Measurements from ENCODE around the gene METTL8. TPM values are rescaled to one million over a fixed set of nuclear protein-coding genes. Genes with fewer than 3 reads are reported as not detected.
A peak's percentile ranks its signal among the peaks of the same experiment; 100 is the strongest.

METTL8 gene
- total and polyA plus RNA-seq, 2 of the 13 experiments (the other 11 are each of a cell fraction or from before 2014, with no cell fraction given) = 18.6 to 68.2 TPM

- TF ChIP-seq, protein P1, sequence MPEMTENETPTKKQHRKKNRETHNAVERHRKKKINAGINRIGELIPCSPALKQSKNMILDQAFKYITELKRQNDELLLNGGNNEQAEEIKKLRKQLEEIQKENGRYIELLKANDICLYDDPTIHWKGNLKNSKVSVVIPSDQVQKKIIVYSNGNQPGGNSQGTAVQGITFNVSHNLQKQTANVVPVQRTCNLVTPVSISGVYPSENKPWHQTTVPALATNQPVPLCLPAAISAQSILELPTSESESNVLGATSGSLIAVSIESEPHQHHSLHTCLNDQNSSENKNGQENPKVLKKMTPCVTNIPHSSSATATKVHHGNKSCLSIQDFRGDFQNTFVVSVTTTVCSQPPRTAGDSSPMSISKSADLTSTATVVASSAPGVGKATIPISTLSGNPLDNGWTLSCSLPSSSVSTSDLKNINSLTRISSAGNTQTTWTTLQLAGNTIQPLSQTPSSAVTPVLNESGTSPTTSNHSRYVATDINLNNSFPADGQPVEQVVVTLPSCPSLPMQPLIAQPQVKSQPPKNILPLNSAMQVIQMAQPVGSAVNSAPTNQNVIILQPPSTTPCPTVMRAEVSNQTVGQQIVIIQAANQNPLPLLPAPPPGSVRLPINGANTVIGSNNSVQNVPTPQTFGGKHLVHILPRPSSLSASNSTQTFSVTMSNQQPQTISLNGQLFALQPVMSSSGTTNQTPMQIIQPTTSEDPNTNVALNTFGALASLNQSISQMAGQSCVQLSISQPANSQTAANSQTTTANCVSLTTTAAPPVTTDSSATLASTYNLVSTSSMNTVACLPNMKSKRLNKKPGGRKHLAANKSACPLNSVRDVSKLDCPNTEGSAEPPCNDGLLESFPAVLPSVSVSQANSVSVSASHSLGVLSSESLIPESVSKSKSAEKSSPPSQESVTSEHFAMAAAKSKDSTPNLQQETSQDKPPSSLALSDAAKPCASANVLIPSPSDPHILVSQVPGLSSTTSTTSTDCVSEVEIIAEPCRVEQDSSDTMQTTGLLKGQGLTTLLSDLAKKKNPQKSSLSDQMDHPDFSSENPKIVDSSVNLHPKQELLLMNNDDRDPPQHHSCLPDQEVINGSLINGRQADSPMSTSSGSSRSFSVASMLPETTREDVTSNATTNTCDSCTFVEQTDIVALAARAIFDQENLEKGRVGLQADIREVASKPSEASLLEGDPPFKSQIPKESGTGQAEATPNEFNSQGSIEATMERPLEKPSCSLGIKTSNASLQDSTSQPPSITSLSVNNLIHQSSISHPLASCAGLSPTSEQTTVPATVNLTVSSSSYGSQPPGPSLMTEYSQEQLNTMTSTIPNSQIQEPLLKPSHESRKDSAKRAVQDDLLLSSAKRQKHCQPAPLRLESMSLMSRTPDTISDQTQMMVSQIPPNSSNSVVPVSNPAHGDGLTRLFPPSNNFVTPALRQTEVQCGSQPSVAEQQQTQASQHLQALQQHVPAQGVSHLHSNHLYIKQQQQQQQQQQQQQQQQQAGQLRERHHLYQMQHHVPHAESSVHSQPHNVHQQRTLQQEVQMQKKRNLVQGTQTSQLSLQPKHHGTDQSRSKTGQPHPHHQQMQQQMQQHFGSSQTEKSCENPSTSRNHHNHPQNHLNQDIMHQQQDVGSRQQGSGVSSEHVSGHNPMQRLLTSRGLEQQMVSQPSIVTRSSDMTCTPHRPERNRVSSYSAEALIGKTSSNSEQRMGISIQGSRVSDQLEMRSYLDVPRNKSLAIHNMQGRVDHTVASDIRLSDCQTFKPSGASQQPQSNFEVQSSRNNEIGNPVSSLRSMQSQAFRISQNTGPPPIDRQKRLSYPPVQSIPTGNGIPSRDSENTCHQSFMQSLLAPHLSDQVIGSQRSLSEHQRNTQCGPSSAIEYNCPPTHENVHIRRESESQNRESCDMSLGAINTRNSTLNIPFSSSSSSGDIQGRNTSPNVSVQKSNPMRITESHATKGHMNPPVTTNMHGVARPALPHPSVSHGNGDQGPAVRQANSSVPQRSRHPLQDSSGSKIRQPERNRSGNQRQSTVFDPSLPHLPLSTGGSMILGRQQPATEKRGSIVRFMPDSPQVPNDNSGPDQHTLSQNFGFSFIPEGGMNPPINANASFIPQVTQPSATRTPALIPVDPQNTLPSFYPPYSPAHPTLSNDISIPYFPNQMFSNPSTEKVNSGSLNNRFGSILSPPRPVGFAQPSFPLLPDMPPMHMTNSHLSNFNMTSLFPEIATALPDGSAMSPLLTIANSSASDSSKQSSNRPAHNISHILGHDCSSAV (CRISPR knock-in tag; IDR thresholded peaks at IDR 0.05; ENCODE audit: borderline replicate concordance) = no peak
- TF ChIP-seq ZSCAN31 (CRISPR knock-in tag; IDR thresholded peaks at IDR 0.05; ENCODE audit: low read depth) (no peak), ZNF839 (CRISPR knock-in tag; IDR thresholded peaks at IDR 0.05; ENCODE audit: borderline replicate concordance) (no peak), TCF12 (IDR thresholded peaks at IDR 0.05) (no peak), TCF12 (CRISPR knock-in tag; IDR thresholded peaks at IDR 0.05) (no peak), ZNF660 (CRISPR knock-in tag; IDR thresholded peaks at IDR 0.05; ENCODE audit: borderline replicate concordance, low read depth) (no peak), RARG (CRISPR knock-in tag; IDR thresholded peaks at IDR 0.05; ENCODE audit: low read depth) (no peak), SIN3A (IDR thresholded peaks at IDR 0.05; ENCODE audit: borderline replicate concordance, low read depth, low read length) (no peak), ZNF24 (IDR thresholded peaks at IDR 0.05) (peak; percentile 44; the same call in 1 of the 2 replicates), ZNF230 (CRISPR knock-in tag; IDR thresholded peaks at IDR 0.05) (no peak), ZFP37 (CRISPR knock-in tag; IDR thresholded peaks at IDR 0.05; ENCODE audit: borderline replicate concordance) (no peak), ELF1 (CRISPR knock-in tag; IDR thresholded peaks at IDR 0.05) (no peak; the same call in 1 of the 2 replicates), ZBTB20 (CRISPR knock-in tag; IDR thresholded peaks at IDR 0.05; ENCODE audit: borderline replicate concordance, low read depth) (no peak), SKI (IDR thresholded peaks at IDR 0.05; ENCODE audit: partially characterized antibody) (no peak), ZMYM2 (CRISPR knock-in tag; IDR thresholded peaks at IDR 0.05) (no peak), HNRNPH1 (optimal IDR thresholded peaks at IDR 0.05; ENCODE audit: low read depth, low read length) (no peak)
- TF ChIP-seq, protein P2, sequence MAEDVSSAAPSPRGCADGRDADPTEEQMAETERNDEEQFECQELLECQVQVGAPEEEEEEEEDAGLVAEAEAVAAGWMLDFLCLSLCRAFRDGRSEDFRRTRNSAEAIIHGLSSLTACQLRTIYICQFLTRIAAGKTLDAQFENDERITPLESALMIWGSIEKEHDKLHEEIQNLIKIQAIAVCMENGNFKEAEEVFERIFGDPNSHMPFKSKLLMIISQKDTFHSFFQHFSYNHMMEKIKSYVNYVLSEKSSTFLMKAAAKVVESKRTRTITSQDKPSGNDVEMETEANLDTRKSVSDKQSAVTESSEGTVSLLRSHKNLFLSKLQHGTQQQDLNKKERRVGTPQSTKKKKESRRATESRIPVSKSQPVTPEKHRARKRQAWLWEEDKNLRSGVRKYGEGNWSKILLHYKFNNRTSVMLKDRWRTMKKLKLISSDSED (CRISPR knock-in tag; IDR thresholded peaks at IDR 0.05) = no peak
- TF ChIP-seq, protein P3, sequence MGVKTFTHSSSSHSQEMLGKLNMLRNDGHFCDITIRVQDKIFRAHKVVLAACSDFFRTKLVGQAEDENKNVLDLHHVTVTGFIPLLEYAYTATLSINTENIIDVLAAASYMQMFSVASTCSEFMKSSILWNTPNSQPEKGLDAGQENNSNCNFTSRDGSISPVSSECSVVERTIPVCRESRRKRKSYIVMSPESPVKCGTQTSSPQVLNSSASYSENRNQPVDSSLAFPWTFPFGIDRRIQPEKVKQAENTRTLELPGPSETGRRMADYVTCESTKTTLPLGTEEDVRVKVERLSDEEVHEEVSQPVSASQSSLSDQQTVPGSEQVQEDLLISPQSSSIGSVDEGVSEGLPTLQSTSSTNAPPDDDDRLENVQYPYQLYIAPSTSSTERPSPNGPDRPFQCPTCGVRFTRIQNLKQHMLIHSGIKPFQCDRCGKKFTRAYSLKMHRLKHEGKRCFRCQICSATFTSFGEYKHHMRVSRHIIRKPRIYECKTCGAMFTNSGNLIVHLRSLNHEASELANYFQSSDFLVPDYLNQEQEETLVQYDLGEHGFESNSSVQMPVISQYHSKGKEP (CRISPR knock-in tag; IDR thresholded peaks at IDR 0.05) = no peak
These were observed 17.5 kb downstream of the METTL8 start (continued) for GRCh38 chr2:171416009-171416926.

Data from HepG2 (cell line).